GM21825 (cell line): ENCODE results near the gene RABL3.
"Not testable (repeated sequence)": the region's sequence is repeated elsewhere in the genome, so short reads cannot be mapped to it uniquely, and the experiment has no call there.

ENCODE experiments used
- ATAC-seq: cut with Tn5 transposase; IDR thresholded peaks from one replicate; pipeline ENCODE4 v1.9.1; 2021; ENCODE audit warnings: mild to moderate bottlenecking, moderate library complexity; ENCODE audit not compliant: unreplicated experiment

Gene RABL3

GRCh38 chr3:120649830-120650233, 92.5 kb downstream of the RABL3 start:
- ATAC-seq: no peak

GRCh38 chr3:120648290-120648689, 94.0 kb downstream of the RABL3 start:
- ATAC-seq: no peak

GRCh38 chr3:120646771-120647432, 95.4 kb downstream of the RABL3 start:
- no peak for ATAC-seq

GRCh38 chr3:120645083-120645845, 97.1 kb downstream of the RABL3 start:
- ATAC-seq: no peak

- no peak for ATAC-seq
These were observed 99.9 kb downstream of the RABL3 start for GRCh38 chr3:120642368-120642948.

GRCh38 chr3:120641696-120642246, 100.5 kb downstream of the RABL3 start:
- ATAC-seq: no peak

- ATAC-seq: no peak
These were observed 102.1 kb downstream of the RABL3 start for GRCh38 chr3:120640231-120640630.

GRCh38 chr3:120638820-120639219, 103.5 kb downstream of the RABL3 start:
- not testable (repeated sequence) for ATAC-seq

- no peak for ATAC-seq
These were observed 104.3 kb downstream of the RABL3 start for GRCh38 chr3:120637851-120638559.

GRCh38 chr3:120636795-120637401, 105.4 kb downstream of the RABL3 start:
- ATAC-seq: no peak
